ENCODE data around the gene ARMC12.
"Not testable (repeated sequence)": the region's sequence is repeated elsewhere in the genome, so short reads cannot be mapped to it uniquely, and the experiment has no call there.

ARMC12 gene

DNA sequence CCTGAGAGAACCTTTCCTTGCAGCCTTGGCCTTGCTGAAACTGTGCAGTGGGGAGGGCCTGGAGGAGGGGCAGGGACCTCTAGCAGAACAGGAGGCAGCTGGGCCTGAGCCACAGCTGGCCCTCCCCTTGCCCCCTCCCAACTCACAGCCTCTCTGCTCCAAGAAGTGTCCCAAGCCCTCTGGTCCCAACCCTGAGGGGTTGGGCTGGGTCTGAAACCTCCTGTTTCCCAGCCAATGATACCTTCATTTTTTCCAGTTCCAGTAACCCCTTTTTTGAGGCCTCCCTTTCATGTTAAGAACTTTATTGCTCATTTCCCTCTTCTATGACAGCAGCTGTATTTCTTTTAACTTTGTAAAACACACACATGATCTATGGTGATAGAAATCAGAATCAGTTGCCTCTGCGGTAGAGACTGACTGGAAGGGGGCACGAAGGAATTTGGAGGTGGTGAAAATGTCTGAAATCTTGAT, 17.9 kb upstream of the ARMC12 start:
- FAIRE-seq = no peak

DNA sequence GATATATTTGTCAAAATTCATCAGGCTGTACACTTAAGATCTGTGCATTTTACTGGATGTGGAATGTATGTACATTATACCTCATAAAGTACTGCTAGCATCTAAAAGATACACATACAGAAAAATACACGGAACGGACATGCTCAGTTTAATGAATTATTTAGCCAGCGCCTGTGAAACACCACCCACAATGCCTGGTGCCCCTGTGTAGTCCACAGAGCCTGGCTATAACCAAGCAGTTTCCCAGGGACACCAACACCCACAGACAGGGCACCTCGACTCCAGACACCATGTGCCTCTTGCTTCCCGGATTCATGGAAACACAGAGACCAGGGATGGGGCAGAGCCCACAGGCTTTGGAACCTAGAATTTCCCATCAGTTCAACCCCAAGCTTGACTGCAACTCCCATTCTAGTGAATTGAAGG, 17.4 kb upstream of the ARMC12 start:
- FAIRE-seq = no peak

DNA sequence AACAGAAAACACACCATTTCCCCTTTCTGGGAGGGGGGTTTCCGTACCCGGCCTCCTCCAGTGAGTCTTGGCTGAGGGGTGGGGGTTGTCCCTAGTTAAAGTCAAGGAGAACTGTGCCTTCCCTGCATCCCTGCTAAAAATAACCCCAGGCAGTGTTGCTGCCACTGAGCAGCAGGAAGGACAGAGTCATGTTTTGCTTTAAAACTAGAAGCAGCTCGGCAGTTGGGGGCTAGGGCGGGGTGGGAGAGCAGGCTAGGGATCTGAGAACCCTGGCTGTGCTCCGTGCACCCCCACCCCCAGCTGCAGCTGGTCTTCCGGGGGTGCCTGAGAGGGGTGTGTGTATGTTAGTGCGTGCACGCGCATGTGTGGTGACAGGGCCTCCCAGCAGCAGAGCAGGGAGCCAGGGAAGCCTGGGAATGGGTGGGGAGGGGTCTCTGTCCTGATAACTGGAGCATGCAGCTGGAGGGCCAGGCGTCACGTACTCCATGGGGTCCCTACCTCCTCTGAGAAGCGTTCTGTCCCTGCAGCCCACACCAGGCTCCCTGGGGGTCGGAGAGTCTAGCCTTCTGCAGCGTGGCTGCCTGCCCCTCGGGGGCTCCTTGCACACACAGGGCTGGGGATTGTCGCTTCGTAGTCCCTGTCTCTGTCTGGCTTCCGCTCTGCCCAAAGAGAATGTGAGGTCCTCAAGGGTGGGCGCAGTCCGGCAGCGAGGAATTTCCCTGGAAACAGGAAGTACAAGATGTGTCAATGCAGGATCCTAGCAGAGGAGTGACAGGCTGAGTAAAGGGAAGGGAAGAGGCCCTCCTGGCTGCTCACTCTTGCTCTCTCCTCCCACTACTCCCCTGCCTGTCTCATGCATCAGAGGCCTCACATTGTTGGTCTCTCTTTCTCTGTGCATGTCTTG, 16.8 kb upstream of the ARMC12 start:
- FAIRE-seq = no peak

DNA sequence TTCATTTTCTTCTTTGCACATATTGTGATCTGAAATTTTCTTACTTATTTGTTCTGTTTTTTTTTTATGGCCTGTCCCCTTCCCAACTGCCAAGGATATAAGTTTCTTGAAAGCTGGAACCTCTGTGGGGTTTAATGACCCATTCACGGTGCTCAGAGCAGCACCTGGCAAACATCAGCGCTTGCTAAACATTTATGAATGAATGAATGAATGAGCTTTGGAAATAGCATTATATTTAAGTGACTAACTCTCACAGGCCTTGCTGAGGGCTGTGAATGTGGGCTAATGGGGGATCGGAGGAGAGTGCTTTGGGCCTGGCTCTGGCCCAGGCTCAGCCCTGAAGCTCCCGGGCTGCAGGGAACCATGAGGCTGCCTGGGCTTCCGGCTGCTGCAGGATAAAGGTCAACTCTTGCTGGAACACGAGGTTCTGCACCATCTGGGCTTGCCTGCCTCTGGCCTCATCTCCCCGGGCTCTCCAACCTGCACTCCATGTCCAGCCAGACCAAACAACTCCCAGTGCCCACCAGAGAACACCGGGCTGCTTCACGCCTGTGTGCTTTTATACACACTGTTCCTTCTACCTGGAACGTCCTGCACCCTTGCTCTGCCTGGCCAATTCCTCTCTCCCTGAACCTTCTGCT, 14.6 kb upstream of the ARMC12 start:
- no peak for FAIRE-seq

DNA sequence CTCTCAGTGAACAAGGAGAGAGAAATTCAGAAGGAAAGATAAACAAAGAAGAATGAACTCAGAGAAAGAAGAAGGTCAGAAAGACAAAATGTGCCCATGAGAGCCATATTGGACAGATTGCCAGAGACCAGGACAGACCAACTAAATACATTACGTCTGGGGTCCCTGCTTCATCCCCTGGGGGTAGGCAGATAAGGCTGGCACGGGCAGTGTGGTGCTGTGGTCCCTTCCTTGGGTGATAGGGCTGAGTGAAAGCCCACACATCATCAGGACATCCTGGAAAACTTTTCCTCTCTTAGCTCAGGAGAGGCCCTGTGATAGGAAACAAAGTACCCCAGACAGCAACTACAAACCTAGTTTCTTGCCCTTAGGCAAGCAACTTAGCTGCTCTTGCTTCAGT, 13.2 kb upstream of the ARMC12 start:
- FAIRE-seq = no peak

DNA sequence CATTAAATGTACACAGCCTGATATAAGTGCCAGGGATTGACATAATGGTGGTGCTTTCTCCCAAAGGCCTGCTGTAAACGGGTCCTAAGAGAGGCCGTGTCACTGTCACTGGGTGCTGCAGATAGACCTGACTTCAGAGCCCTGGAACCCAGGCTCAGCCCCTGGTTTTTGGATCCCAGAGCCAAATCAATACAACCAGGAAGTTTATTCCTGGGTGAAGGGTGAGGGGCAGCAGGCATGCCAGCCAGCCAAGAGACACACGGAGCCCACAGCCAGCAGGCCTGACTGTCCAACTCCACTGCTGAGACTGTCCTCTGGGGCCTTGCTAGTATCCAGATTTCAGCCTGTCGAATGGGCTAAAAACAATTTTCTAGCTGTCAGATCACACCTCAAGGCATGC, 12.8 kb upstream of the ARMC12 start:
- no peak for FAIRE-seq

DNA sequence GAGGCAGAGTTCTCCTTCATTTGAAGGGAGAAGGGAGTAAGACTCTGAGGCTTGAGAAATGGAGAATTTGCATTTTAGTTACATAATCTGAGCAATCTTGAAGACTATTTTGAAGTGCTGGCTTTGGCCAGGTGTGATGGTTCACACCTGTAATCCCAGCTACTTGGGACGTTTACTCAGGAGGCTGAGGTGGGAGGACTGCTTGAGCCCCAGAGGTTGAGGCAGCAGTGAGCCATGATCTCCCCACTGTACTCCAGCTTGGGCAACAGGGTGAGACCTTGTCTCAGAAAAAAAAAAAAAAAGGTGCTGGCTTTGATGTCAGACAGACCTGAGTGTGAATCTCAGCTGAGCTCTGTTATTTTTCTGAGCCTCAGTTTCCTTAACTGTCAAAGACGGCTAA, 12.4 kb upstream of the ARMC12 start:
- FAIRE-seq = no peak

DNA sequence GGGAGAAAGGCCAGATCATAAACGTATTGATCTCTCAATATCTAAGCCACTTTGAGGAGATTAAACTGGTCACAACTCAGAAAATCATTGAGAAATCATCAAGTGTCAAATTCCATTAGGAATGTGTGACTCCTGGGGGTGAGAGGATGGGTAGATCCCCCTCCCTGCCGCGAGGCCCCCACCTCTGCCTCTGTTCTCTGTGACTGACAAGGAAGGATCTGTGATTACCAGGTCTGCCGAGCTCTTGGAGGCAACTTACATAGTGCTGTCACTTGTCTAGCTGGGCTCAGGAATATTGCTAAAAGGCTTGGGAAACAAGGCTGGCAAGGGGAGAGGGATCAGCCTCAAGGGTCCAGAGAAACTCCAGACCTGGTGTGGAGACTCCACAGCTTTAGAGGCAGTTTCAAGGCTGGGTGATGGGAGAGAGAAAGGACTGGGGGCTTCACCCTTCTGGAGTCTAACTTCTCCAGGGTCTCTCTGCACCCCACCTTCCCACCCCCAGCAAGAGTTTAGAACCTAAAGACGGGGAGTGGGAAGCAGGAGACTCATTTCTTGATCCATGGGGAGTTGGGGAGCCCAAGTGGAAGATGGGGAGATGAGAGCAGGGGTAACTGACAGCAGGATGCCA, 11.6 kb upstream of the ARMC12 start:
- no peak for FAIRE-seq

DNA sequence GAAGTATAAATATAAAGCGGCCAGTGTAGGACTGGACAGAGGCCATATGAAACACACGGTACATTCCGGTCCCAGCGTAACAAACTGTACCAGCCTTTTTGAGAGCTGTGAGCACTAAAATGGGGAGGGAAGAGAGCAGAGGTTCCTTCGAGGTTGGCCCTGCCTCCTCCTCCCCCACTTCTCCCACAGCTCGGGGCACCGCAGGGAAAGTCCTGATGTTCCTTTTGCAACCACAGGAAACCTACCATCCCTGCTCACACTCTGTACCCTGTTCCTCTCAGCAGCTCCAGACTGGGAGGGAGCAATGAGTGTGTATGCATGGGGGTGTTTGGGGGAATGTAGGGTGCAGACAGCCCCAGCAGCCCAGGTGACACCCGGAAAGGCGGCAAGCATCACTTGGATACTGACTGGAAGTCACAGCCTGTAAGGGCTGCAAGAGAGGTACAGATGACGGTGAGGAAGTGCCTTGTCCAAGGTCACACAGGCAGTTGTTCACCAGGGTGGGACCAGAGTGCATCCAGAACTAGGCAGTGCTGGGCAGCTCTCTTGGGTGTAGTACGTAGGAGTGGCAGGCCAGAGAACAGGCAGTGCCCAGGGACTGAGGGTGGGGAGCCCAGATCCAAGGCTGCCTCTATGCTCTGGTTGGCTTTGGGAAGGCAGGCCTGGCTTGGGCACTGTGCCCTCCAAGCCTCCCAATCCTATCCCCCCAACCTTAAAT, 11.0 kb upstream of the ARMC12 start:
- FAIRE-seq = no peak

DNA sequence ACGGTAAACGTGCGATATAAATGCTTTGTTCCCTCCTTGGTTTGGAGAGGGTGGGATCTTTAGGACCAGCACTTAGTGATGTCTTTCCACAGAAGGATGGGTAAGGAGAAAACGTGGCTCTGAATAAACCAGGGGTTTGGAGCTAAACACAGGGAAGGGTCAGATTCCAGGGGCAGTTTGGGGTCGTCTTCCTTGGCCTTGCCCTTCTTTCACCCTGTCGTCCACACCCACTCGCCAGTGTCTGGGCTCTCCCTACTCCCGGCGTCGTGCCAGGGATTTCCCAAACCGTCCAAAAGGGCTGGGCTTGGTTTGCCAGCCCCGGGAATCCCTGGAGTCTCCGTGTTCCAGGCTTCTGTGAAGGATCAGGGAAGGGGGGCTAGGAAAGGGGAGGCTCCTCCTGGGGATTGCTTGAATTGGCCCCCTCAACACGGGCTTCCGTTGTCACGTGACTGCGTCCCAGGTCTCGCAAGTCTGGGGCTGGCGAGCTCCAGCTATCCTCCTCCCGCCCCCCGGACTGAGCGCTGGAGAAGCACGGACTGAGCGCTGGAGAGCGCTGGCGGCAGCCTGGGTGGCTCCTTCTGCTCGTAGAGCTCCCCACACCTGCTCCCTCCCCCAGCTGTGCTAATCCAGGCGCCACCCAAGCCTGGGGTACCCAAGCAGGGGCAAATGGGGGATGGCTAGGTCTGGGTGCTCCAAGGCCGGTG, 9.4 kb upstream of the ARMC12 start:
- no peak for FAIRE-seq

DNA sequence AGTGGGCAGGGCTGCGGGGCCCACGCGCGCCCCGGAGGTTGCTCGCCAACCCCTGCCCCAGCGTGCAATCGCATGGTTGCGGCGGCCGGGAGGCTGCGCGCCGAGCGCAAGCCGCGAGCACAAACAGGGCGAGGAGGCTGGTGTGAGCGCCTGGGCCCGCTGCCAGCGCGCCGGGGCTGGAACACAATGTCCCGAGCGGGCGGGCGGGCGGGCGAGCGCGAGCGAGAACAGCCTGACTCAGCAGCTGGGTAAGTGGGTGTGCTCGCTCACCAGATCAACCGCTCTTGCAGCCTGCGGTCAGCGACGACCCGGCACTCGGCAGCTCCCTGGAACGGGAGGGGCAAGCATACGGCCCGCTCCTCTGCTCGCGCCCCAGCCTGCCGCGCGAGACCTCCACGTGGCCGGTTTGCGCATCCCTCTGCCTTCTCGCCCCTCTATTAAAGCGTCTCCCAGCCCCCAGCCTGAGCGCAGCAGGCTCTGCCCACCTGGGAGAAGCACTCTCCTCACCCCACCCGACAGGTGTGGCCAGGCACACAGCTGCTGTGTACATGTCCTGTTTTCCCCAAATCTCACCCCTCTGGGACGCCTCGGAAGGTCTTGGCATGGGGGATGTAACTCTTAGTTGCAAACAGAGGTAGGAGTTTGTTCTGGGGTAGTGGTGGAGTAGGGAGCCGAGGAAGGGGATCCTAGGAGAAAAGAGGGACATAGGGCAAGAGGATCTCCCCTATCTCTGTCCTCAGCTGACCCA, 8.7 kb upstream of the ARMC12 start:
- FAIRE-seq = no peak

DNA sequence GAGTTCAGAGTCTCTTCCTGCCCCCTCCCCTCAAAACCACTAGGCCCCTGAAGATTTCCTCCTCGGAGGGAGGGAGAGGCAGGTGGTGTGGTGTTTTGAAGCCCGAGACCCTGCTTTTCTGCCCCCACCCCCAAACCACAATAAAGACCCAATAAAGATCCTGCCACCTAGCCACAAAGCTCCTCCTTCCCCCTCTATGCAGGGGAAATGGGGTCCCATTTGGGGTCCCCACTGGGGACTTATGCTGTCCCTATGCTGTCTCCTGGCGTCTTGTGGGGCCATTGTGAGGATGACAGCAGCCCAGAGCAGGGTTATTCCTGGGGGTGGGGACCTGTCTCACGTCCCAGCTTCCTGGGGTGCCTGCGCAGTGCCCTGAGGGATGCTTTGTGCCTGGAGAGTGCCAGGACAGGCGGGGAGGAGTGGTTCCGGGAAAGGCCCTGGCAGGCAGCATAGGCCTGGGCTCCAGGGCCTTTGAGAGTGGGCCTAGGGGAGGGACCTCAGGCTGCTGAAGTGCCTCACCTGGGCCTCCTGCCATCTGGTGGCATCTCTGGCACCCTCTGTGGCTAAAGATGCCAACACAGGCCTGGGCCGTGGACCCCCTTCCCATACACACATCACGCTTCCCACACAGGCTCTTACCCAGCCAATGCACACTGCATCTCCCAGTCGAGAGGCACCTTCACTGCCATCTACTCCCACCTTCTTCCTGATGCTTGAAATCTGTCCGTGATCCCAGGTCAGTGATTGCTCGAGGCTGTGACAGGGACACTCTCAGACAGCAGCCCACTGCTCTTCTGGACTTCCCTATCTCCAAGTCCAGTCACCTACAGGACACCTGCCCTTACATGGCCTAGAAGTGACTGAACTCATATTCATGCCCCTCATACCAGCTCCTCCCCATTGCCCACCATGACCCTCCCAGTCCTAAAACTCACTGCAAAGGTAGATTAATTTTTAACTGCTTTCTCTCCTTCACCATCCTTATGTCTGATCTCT, 7.9 kb upstream of the ARMC12 start:
- FAIRE-seq = no peak

DNA sequence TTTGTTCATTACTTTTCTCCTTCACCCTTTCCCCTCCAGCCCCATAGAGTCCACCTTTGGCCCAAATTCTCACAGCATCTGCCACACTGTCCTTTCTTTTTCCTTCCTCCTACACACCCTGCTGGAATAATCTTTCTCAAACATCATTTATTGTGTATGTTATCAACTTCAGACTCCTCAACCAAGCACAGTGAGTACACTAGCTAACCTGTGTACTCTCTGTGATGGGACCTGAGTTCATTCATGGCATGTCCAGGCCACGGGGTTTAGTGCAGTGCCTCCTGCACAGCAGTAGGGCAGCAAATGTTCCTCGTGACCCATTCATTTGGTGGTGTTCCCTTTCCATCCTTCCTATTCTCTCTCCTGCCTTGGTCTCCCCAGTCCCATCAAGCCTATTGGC, 7.1 kb upstream of the ARMC12 start:
- no peak for FAIRE-seq

DNA sequence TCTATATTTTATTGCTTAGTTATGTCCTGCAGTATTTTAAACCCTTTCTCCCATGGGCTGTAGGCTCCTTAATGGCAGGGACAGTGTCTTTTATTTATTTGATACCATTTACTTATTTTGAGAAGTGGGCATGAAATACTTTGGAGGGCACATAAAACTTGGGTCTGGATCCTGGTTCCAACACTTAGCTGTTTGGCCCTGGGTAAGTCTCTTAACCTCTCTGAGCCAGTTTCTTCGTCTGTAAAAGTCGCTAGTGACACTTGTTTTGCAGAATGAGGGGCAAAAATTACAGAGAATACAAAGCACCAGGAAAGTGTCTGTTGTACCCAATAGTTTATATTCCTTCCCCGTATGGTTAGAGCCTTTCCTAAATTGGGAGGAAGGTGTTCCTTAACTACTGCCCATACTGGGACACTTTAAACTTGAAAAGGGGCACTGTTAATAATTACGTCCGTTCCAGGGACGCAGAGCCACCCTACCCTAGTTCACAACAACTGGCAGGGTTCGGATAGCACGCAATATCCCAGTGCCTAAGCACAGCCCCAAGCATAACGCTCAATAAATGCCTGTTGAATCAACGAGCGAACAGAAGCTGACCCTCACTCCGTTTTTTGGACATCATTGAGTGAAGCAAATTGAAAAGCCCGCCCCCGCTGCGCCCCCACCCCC, 6.0 kb upstream of the ARMC12 start:
- FAIRE-seq = no peak

DNA sequence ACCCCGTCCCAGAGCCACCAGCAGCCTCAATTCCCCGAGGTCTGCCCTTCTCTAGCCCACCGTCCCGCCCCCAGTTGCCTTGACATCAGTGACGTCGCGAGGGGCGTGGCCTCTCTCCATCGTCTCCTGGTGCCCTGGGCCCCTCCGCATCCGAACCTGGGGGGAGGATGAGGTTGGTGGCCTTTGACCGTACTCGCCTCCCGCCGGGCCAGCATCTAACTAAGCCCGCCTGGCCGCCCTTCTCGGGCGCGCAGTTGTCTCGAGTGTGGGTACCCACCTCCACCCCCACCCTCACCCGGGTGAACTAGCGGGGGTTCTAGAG, 5.5 kb upstream of the ARMC12 start:
- no peak for FAIRE-seq

DNA sequence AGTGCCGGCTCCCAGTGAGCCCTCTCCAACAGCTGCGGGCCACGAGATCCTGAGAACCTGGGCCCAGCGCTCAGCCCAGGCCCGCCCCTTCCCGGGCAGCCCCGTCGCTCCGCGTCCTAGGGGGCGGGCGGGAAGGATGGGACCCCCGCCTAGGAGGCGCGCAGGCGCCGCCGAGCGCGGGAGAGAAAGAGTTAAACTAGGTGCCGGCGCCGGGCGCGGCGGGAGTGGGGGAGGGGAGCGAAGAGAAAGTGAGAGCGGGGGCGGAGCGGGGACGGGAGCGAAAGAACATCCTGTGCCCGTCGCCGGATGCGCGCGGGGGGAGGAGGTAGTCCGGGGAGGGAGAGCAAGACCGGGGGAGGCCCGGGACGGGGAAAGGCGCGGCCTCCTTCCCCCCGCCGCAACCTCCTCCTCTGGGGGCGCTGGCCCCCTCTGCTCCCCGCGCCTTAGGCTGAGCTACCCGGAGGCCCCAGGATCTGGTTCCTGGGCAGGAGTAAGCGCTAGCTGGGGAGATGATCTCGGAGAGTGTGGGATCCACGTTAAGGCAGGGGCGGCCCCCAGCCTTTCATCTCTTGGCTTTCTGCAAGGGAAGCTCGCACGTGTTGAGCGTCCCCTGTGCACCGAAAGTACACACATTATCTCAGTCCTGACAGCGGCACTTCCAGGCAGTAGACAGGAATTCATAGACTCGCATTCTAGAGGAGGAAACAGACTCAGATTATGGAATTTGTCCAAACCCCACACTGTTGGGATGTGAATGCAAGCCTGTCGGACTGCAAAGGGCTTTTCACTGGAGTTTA, 4.9 kb upstream of the ARMC12 start:
- FAIRE-seq = no peak

DNA sequence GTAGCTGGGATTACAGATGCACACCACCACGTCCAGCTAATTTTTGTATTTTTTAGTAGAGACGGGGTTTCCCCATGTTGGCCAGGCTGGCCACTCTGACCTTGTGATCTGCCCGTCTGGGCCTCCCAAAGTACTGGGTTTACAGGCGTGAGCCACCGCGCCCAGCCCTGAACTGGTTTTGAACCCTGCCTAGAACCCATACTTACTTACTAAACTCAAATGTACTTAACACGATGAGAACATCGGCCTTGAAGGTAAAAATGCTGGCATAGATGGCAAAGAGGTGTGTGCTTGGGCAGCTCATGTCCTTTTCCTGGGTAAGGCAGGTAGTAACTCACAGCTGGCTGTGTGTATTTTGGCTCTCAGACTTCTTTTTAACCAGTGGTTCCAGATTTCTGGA, 3.2 kb upstream of the ARMC12 start:
- no peak for FAIRE-seq

DNA sequence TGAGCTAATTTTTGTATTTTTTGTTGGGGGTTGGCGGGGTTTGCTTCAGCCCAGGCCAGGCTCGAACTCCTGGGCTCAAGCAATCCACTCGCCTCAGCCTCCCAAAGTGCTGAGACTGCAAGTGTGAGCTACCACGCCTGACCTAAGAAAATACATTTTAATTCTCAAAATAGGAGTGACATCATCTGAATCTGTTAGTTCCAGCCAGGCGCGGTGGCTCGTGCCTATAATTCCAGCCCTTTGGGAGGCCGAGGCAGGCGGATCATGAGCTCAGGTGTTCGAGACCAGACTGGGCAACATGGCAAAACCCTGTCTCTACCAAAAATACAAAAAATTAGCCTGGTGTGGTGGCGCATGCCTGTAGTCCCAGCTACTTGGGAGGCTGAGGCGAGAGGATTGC, 2.5 kb upstream of the ARMC12 start:
- FAIRE-seq = not testable (repeated sequence)

DNA sequence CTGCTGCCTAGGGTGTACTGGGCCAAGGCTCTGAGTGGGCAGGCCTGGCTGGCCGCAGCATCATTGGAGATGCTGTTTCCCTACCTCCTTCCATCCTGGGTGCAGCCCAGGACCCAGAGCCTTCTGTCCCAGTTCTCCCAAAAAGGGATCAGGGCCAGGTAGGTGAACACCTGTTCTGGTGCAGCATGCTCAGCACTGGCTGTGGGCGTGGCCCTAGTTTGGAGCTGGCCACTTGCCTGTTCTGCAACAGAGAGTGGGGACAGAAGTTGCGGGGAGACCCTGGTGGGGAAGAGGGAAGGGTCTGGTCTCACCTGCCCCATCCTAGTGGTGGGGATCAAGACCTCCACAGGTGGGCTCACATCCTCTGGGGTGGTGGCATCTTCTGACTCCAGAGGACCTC, 1.4 kb upstream of the ARMC12 start:
- no peak for FAIRE-seq

Measured in A204.1 (cell line).